ENCODE data around the gene SNAPC4. TPM values are rescaled to one million over a fixed set of nuclear protein-coding genes. Genes with fewer than 3 reads are reported as not detected.

The SNAPC4 gene
- total RNA-seq, 1 experiment from 2014 or later: 29.7 TPM

DNA sequence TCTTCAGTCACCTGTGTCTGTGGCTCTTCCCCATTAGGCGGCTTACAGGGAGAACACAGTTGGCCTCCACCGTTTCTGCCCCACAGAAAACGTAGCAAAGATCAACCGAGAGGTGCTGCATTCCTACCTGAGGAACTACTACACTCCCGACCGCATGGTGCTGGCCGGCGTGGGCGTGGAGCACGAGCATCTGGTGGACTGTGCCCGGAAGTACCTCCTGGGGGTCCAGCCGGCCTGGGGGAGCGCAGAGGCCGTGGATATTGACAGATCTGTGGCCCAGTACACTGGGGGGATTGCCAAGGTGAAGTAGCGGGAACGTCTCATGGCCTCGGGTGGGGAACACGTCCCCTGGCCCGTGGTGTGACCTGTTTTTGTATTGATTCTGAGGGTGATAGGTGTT lies 16.9 kb upstream of the SNAPC4 start:
- H3K27me3 Mint-ChIP-seq (ENCODE audit: low read depth): no peaks in the 10 kb centered on the region
- Histone ChIP-seq H3K14ac (ENCODE audit: insufficient read depth, low read length) (no peak overlapping the region), H4K91ac (ENCODE audit: insufficient read length, low read depth, low read length) (no peak overlapping the region), H3K4me1 (ENCODE audit: insufficient read depth, low read length) (no peaks in the 10 kb centered on the region), H2BK15ac (ENCODE audit: low read depth, low read length) (no peak overlapping the region), H3K79me2 (ENCODE audit: insufficient read depth, low read length) (peaks cover 2% of the 10 kb centered on the region; the same call in 1 of the 2 replicates), H3K4me2 (ENCODE audit: insufficient read depth, insufficient read length, low read length) (no peak overlapping the region), H4K20me1 (ENCODE audit: control insufficient read depth, insufficient read depth, insufficient read length) (no peaks in the 10 kb centered on the region), H3K27me3 (ENCODE audit: insufficient read depth, low read length) (no peaks in the 10 kb centered on the region), H4K8ac (replicated peaks; ENCODE audit: insufficient read length, low read depth, low read length) (no peak overlapping the region), H2BK120ac (ENCODE audit: low read depth, low read length, poor library complexity, severe bottlenecking) (no peak overlapping the region), H3K9me3 (ENCODE audit: control insufficient read depth, low read depth, low read length) (no peaks in the 10 kb centered on the region), H2BK5ac (ENCODE audit: insufficient read length, low read length) (no peak overlapping the region), H3K9ac (ENCODE audit: extremely low read depth, insufficient read length, low read length) (no peak overlapping the region), H2BK20ac (ENCODE audit: low read depth, low read length, poor library complexity, severe bottlenecking) (no peak overlapping the region), H3K79me1 (ENCODE audit: insufficient read depth, low read depth, low read length, poor library complexity, severe bottlenecking) (peaks cover 4% of the 10 kb centered on the region), H3K23ac (ENCODE audit: insufficient read length, low read depth, low read length) (no peak overlapping the region), H2BK12ac (ENCODE audit: insufficient read length, low read depth, low read length) (no peak overlapping the region), H2AFZ (ENCODE audit: low read length) (no peak overlapping the region), H3K18ac (ENCODE audit: insufficient read length, low read depth, low read length) (no peak overlapping the region), H4K5ac (ENCODE audit: insufficient read length, low read depth, low read length) (no peak overlapping the region), H3K23me2 (ENCODE audit: insufficient read length, low read depth, low read length, poor library complexity, severe bottlenecking) (no peaks in the 10 kb centered on the region), H3K56ac (ENCODE audit: insufficient read length, low read depth, low read length) (no peak overlapping the region), H3K4ac (ENCODE audit: low read depth, low read length) (no peak overlapping the region), H3K27ac (ENCODE audit: insufficient read length, low read depth, low read length) (no peak overlapping the region), H2AK5ac (ENCODE audit: insufficient read length, low read length) (no peak overlapping the region), H3T11ph (ENCODE audit: low read length) (no peak overlapping the region)
- no peaks in the 10 kb centered on the region for H3K9me3 Mint-ChIP-seq
- H3K36me3 Mint-ChIP-seq (ENCODE audit: insufficient read depth in 1 of 3, low read depth in 3 of 3): peaks cover 39 to 87% (median 75%) of the 10 kb centered on the region in 3 experiments
- no CpG with 5 or more reads among the region's 19 CpGs for WGBS (ENCODE audit: extremely low coverage, insufficient read length, low lambda C conversion rate)
- TF ChIP-seq, protein P1, sequence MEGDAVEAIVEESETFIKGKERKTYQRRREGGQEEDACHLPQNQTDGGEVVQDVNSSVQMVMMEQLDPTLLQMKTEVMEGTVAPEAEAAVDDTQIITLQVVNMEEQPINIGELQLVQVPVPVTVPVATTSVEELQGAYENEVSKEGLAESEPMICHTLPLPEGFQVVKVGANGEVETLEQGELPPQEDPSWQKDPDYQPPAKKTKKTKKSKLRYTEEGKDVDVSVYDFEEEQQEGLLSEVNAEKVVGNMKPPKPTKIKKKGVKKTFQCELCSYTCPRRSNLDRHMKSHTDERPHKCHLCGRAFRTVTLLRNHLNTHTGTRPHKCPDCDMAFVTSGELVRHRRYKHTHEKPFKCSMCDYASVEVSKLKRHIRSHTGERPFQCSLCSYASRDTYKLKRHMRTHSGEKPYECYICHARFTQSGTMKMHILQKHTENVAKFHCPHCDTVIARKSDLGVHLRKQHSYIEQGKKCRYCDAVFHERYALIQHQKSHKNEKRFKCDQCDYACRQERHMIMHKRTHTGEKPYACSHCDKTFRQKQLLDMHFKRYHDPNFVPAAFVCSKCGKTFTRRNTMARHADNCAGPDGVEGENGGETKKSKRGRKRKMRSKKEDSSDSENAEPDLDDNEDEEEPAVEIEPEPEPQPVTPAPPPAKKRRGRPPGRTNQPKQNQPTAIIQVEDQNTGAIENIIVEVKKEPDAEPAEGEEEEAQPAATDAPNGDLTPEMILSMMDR (conservative IDR thresholded peaks at IDR 0.05): no peak
- no peak overlapping the region for H3K27ac Mint-ChIP-seq
- H3K4me1 Mint-ChIP-seq: peaks cover under 1 to 1% of the 10 kb centered on the region in 2 experiments; a peak in 2 of 4 replicates
- DNase-seq: no peak
- H3K4me3 Mint-ChIP-seq: no peak overlapping the region
